Small intestine (tissue), 7 donors: ENCODE data around the gene PBX4. TPM values are rescaled to one million over a fixed set of nuclear protein-coding genes. Genes with fewer than 3 reads are reported as not detected.

Experiments used
- DNase-seq, 2 donors: peaks; one replicate each; pipeline versions ENCODE4 v3.0.0 to v3.0.0-alpha.2; 2013
- FAIRE-seq: peaks from 2 replicates; lab custom pipeline; 2012; peaks lifted over from hg19 to GRCh38; lab: Jason Lieb, UNC
- H3K27ac ChIP-seq, 3 donors: one replicate each; pipeline ENCODE4 v1.5.1; 2013; ENCODE audit warnings: low read length in 2 of 3, mild to moderate bottlenecking in 2 of 3, control low read depth in 1 of 3, inconsistent platforms in 1 of 3, low read depth in 1 of 3, moderate library complexity in 1 of 3
- H3K27me3 ChIP-seq, 3 donors: one replicate each; pipeline ENCODE4 v1.6.1; 2013; ENCODE audit warnings: low read length in 3 of 3, inconsistent platforms in 1 of 3; ENCODE audit not compliant: control insufficient read depth in 3 of 3, insufficient read depth in 3 of 3
- H3K36me3 ChIP-seq, 3 donors: one replicate each; pipeline ENCODE4 v1.6.1; 2013; ENCODE audit warnings: low read length in 3 of 3, inconsistent platforms in 1 of 3, low read depth in 1 of 3, mild to moderate bottlenecking in 1 of 3, moderate library complexity in 1 of 3; ENCODE audit not compliant: control insufficient read depth in 3 of 3, insufficient read depth in 2 of 3
- H3K4me1 ChIP-seq, 3 donors: one replicate each; pipeline ENCODE4 v1.6.1; 2013; ENCODE audit warnings: low read length in 2 of 3, inconsistent platforms in 1 of 3, low read depth in 1 of 3, mild to moderate bottlenecking in 1 of 3, moderate library complexity in 1 of 3; ENCODE audit not compliant: control insufficient read depth in 3 of 3, insufficient read depth in 2 of 3
- H3K4me3 ChIP-seq, 3 donors: one replicate each; pipeline ENCODE4 v1.5.1; 2013; ENCODE audit warnings: low read length in 3 of 3, control low read depth in 1 of 3, inconsistent platforms in 1 of 3, low read depth in 1 of 3, mild to moderate bottlenecking in 1 of 3, moderate library complexity in 1 of 3
- H3K9me3 ChIP-seq, 2 donors: one replicate each; pipeline ENCODE4 v1.6.1; 2013; ENCODE audit warnings: low read depth in 1 of 2, low read length in 1 of 2; ENCODE audit not compliant: control insufficient read depth in 2 of 2, insufficient read depth in 1 of 2
- WGBS, 3 donors: extraction: QIAGEN DNeasy Blood & Tissue Kit; methylation state at CpG; one replicate each; pipeline ENCODE4 v1.1.7; 2013; 5-methylcytosine and 5-hydroxymethylcytosine counted together
- polyA plus RNA-seq, 4 donors: library from polyadenylated mRNA; stranded (reverse) in 3 of 4; unstranded in 1 of 4; fragments of 200-250 nt in 3 of 4; fragments of 120-200 nt in 1 of 4; gene quantifications; one replicate each; pipeline versions ENCODE4 v1.2.1 to v1.2.3, GENCODE V29; 2013
- donor health status: healthy with polysubstance abuse.
- donor health status: control.
- donor health status: control.
- donor health status: Bipolar disorder and iron deficiency.
- donor health status: healthy.

The PBX4 gene
- polyA plus RNA-seq, 4 donors = 0.81 to 2.5 (median 1.4) TPM

DNA sequence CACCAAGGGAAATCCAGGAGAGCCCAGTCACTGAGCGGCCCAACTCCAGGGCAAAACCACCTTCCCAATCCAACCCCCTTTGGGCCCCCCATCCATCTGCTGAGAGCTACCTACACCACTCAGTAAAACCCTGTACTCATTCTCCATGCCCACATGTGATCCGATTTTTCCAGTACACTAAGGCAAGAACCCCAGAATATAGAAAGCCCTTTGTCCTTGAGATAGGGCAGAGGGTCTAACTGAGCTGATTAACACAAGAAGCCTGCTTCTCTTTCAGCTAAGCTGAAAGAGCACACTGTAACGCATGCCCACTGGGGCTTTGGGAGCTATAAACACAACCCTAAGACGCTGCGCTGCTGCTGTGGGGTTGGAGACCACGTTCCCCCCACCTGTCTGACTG is 36.0 kb downstream of the PBX4 start:
- 89 to 95% (median 94%) methylated on average over 6 of the region's 6 CpGs for WGBS, 3 donors
- no peak for FAIRE-seq
- H3K4me1 ChIP-seq = peaks cover 0 to 7% (median 4%) of the 10 kb centered on the region in 3 donors

DNA sequence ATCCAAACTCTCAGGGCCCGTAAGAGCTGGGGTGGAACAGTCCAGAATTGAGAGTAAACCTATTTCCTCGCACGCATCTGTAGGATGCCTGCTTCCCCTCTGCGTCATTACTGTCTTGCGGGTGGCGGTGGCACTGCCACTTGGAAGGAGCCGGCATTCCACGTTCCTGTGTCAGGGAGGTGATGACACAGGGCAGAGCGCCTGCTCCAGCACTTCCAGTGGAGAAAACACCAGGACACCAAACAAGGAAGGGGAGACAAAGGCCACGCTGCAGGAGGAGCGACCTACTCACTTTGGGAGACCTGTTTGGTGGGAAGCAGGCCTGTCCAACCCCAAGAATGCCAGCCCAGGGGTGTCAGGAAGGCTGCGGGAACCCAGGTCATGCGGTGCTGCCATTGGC is 37.1 kb downstream of the PBX4 start:
- no peaks in the 10 kb centered on the region for H3K27me3 ChIP-seq
- DNase-seq (no peak), FAIRE-seq (no peak)
- WGBS, 3 donors = 92 to 95% (median 93%) methylated on average over 13 of the region's 13 CpGs
- H3K4me3 ChIP-seq = no peak overlapping the region
- H3K27ac ChIP-seq = no peak overlapping the region
- H3K36me3 ChIP-seq = no peaks in the 10 kb centered on the region
- peaks cover 0 to 7% (median 4%) of the 10 kb centered on the region in 3 donors for H3K4me1 ChIP-seq
- no peaks in the 10 kb centered on the region for H3K9me3 ChIP-seq

More for the DNA sequence above, 36.0 kb downstream of the PBX4 start:
- no peak for DNase-seq
- Histone ChIP-seq H3K4me3 (no peak overlapping the region), H3K27me3 (no peaks in the 10 kb centered on the region), H3K36me3 (no peaks in the 10 kb centered on the region), H3K27ac (no peak overlapping the region), H3K9me3 (no peaks in the 10 kb centered on the region)

DNA sequence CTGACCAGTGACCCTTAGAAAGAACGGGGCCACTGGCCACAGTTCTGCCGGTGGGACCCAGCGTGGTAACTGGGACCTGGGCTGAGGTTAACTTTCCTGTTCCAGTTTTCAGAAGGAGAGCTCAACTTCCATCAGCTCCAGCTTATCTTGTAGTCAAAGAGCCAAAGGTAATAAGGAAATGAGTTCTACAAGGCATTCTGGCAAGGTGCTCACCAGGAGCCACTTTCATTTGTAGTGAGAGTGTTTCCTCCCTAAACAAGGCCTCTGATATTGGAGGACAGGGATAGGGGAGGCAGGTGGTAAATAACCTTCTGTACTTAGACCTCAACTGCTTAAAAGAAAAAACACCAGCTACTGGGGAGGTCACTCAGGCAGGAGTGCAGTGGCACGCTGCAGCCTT is 38.1 kb downstream of the PBX4 start:
- peak overlapping the region in 2 of 3 donors; percentile 42 to 61 for H3K27ac ChIP-seq
- no peaks in the 10 kb centered on the region for H3K36me3 ChIP-seq
- no peak overlapping the region for H3K4me3 ChIP-seq
- H3K27me3 ChIP-seq = no peaks in the 10 kb centered on the region
- WGBS, 3 donors = 9 to 63% (median 63%) methylated on average over 4 of the region's 4 CpGs
- no peak for FAIRE-seq
- DNase-seq = peak; percentile 49 to 88
- peaks cover 0 to 7% (median 4%) of the 10 kb centered on the region in 3 donors for H3K4me1 ChIP-seq
- no peaks in the 10 kb centered on the region for H3K9me3 ChIP-seq

DNA sequence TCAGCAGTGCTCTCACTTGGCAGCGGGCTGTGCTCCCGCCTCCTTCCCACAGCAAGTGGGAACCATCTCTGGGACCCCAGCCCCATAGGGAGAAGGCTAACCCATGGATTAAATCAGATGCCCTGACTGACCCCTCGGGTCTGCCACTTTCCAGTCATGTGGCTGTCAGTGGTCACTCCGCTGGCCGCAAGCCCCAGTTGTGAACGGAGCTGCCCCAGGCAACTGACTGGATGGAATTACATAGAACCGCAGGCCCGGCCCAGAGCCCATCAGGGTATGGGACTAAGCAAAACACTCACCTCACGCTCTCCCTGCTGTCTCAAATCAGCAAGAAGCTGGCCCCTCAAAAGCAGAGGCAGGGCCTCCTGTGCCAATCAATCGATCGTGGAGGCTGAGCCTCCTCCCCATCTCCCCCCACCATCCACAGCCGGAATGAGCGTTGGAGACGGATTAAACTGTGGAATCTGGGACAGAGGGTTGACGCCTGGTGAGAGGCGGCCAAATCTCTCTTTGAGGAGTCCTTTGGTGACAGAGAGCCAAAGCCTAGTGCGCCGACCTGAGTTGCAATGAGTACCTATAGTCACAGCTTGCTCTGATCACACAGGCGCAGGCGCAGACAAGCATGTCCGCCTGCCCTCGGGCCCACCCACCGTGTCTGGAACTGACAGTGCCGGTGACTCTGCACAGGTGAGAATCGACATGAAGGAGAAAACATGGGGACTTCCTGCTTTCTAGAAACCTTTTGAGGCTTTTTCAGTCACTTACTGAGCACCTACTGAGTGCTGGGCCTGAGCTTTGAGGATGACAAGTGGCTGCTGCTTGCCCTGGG is 38.7 kb downstream of the PBX4 start:
- 80 to 87% (median 84%) methylated on average over 25 of the region's 25 CpGs for WGBS, 3 donors
- DNase-seq (no peak), FAIRE-seq (no peak)
- Histone ChIP-seq H3K4me1 (peaks cover 0 to 7% (median 4%) of the 10 kb centered on the region in 3 donors), H3K27me3 (no peaks in the 10 kb centered on the region), H3K27ac (peak overlapping the region in 2 of 3 donors; percentile 42 to 61), H3K36me3 (no peaks in the 10 kb centered on the region), H3K4me3 (no peak overlapping the region), H3K9me3 (no peaks in the 10 kb centered on the region)

DNA sequence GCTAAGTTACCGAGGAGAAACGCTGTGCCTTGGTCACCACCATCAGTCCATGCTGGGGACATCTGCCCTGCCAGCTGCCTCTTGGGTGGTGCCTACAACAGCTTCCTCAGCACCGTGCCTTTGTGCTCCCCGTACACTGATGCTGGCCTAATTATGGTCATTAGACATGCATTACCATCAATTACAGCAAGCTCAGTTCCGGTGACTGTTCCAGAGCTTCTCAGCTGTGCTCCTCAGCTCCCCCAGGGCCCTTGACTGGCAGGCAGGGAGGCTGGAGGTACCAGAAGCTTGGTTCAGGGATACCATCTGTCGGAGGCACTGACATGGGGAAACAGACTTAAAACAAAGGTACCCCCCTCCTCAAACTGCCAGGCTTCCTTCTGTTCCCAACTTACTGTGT is 40.2 kb downstream of the PBX4 start:
- FAIRE-seq (no peak), DNase-seq (no peak)
- 87 to 89% (median 88%) methylated on average over 6 of the region's 6 CpGs for WGBS, 3 donors
- Histone ChIP-seq H3K9me3 (no peaks in the 10 kb centered on the region), H3K27me3 (no peaks in the 10 kb centered on the region), H3K36me3 (no peaks in the 10 kb centered on the region), H3K4me1 (peaks cover 0 to 7% (median 4%) of the 10 kb centered on the region in 3 donors), H3K4me3 (no peak overlapping the region), H3K27ac (no peak overlapping the region)

DNA sequence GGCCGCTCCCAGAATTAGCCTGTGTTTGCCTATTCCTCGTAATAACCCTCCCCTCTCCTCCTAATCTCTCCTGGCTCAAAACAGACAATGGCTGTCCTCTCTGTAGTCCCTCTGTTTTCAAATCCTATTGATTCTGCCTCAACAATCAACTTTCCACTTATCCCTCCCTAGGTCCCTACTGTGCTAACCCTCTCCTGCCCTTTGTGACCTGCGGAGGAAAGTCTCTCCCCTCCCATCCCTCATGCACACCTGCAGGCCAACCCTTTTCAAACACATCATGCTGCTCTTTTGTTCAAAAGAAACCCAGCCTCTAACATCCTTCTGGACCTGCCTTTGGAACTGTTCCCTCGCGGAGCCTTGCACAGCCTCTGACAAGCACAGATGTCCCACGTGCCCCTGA is 43.1 kb downstream of the PBX4 start:
- H3K36me3 ChIP-seq = no peaks in the 10 kb centered on the region
- no peaks in the 10 kb centered on the region for H3K27me3 ChIP-seq
- peaks cover 0 to 2% (median 0%) of the 10 kb centered on the region in 3 donors for H3K4me1 ChIP-seq
- WGBS, 3 donors = 53 to 73% (median 69%) methylated on average over 6 of the region's 6 CpGs
- FAIRE-seq = no peak
- DNase-seq = no peak
- no peak overlapping the region for H3K27ac ChIP-seq
- H3K4me3 ChIP-seq = no peak overlapping the region
- H3K9me3 ChIP-seq = no peaks in the 10 kb centered on the region

DNA sequence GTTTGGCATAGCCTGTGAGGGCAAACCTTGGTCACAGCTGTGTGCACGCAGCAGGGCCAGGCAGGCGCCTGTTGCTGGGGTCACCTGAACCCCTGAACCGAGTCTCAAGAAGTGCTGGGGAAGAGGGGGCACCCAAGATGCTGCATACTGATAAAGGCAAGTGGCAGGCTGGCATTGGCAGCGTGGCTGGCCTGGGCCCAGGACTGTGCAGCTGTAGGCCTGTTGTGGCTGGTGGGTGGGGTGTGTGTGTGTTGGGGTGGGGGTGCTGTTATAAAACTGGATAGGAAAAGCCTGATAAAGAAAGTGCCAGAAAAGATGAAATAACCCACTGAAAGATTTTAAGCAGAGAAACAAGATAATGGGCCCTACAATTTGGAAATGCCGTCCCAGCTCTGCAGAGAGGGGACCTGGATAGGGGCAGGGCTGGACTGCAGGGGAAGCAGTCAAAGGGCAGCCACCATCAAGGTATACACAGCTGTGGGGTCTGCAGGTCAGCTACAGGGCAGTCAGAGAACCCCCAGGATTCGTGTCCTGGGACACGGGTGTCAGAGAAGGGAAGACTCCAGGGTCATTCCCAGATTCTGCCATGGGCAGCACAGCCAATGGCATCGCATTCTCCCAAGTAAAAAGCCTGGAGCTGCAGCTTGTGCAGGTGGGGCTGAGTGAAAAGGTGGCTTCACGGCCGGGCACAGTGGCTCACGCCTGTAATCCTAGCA is 47.3 kb downstream of the PBX4 start:
- FAIRE-seq (no peak), DNase-seq (no peak)
- 81 to 88% (median 82%) methylated on average over 11 of the region's 11 CpGs for WGBS, 3 donors
- H3K4me1 ChIP-seq = no peaks in the 10 kb centered on the region
- peaks cover 0 to 3% (median 0%) of the 10 kb centered on the region in 3 donors for H3K36me3 ChIP-seq
- H3K9me3 ChIP-seq = no peaks in the 10 kb centered on the region
- H3K4me3 ChIP-seq = no peak overlapping the region
- H3K27me3 ChIP-seq = no peaks in the 10 kb centered on the region
- no peak overlapping the region for H3K27ac ChIP-seq

DNA sequence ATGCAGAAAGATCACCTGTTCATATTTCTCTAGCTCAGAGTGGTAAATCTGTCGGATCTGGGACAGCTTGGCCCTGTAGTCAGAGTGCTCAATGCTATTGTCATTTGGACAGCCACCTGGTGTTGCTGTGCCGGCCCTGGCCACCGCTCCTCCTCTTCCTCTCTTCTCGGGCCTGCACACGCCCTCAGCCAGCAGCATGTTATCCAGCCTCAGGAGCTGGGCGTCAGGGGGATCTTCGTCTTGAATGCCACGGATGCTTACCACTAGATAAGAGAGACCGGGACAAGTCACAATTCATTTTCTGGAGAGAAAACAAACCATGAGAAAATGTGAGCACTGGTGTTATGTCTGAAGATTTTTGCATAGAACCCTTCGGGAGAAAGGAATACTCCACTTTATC is 47.9 kb downstream of the PBX4 start:
- Histone ChIP-seq H3K4me3 (no peak overlapping the region), H3K36me3 (peaks cover 0 to 3% (median 0%) of the 10 kb centered on the region in 3 donors), H3K4me1 (no peaks in the 10 kb centered on the region), H3K27me3 (no peaks in the 10 kb centered on the region), H3K27ac (no peak overlapping the region), H3K9me3 (no peaks in the 10 kb centered on the region)
- DNase-seq (no peak), FAIRE-seq (no peak)
- 87 to 90% (median 90%) methylated on average over 10 of the region's 10 CpGs for WGBS, 3 donors
